H1 (cell line): ENCODE data around the gene STK33. TPM values are rescaled to one million over a fixed set of nuclear protein-coding genes. Genes with fewer than 3 reads are reported as not detected.

Experiments
- CBX5 ChIP-seq: fragments of 300-800, 300-1000 bp; sonication (generic); IDR thresholded peaks from 2 replicates; pipeline ENCODE4 v1.7.1; 2016; ENCODE audit warnings: antibody characterized with exemption, low read length, low read depth
- CEBPB ChIP-seq: IDR thresholded peaks from 2 replicates; pipeline ENCODE4 v1.6.1; 2012; ENCODE audit warnings: low read depth, low read length
- CTBP2 ChIP-seq: IDR thresholded peaks from 2 replicates; pipeline ENCODE4 v1.7.0; 2011; ENCODE audit warnings: borderline replicate concordance, mild to moderate bottlenecking, moderate library complexity, mixed read lengths, low read length; ENCODE audit not compliant: insufficient read depth, insufficient read length
- NANOG ChIP-seq: IDR thresholded peaks from 2 replicates; pipeline ENCODE4 v1.6.1; 2011; ENCODE audit warnings: low read length, low read depth, mild to moderate bottlenecking, inconsistent platforms; ENCODE audit not compliant: insufficient read depth, poor library complexity, severe bottlenecking
- POLR2AphosphoS5 ChIP-seq: IDR thresholded peaks from 2 replicates; pipeline ENCODE4 v1.6.1; 2011; ENCODE audit warnings: low read depth, low read length
- POU5F1 ChIP-seq: IDR thresholded peaks from 2 replicates; pipeline ENCODE4 v1.6.1; 2011; ENCODE audit warnings: low read depth, mild to moderate bottlenecking, low read length, moderate library complexity
- RBBP5 ChIP-seq: IDR thresholded peaks from 2 replicates; pipeline ENCODE4 v1.7.1; 2012; ENCODE audit warnings: low read depth, mild to moderate bottlenecking, inconsistent platforms, low read length, moderate library complexity, borderline replicate concordance
- RNF2 ChIP-seq: fragments of 200-900, 300-1000 bp; sonication (generic); IDR thresholded peaks from 2 replicates; pipeline ENCODE4 v1.7.1; 2016; ENCODE audit warnings: borderline replicate concordance, low read depth, mild to moderate bottlenecking, antibody characterized with exemption, low read length; ENCODE audit not compliant: poor library complexity, severe bottlenecking; ENCODE audit errors: missing control alignments
- SAP30 ChIP-seq: fragments of 300-600 bp; sonication (generic); IDR thresholded peaks from 2 replicates; pipeline ENCODE4 v1.7.1; 2012; ENCODE audit warnings: low read length, moderate library complexity, mild to moderate bottlenecking, inconsistent platforms; ENCODE audit not compliant: insufficient read depth, insufficient replicate concordance
- SP2 ChIP-seq: IDR thresholded peaks from 2 replicates; pipeline ENCODE4 v1.6.1; 2012; ENCODE audit warnings: mild to moderate bottlenecking, low read length, inconsistent platforms
- polyA plus RNA-seq, 7 experiments: library from polyadenylated mRNA; depleted of rRNA in 3 of 7; stranded (reverse) in 5 of 7; unstranded in 2 of 7; fragments of >200 nt in 5 of 7; fragments of 200-250 nt in 2 of 7; gene quantifications; 1 replicate in 5 of 7; 2 replicates in 1 of 7; 4 replicates in 1 of 7; pipeline versions ENCODE4 v1.2.1 to v1.2.3, GENCODE V29; 2011 to 2013; ENCODE audit warnings: missing spikeins in 2 of 7, mixed read lengths in 2 of 7
- total RNA-seq: library from RNA; stranded (reverse); fragmentation: NEBNext Ultra II Directional; extraction: Animal tissue kit (Norgen Biotek cat#: 25700); gene quantifications from 2 replicates; pipeline ENCODE4 v1.2.1, GENCODE V29; 2021

STK33 gene
- total and polyA plus RNA-seq, 2 of the 8 experiments (the other 6 are each of a cell fraction or from before 2014, with no cell fraction given): 8.8 to 25.1 TPM

- TF ChIP-seq RNF2: no peak
- TF ChIP-seq NANOG: no peak
- no peak for TF ChIP-seq CTBP2
- TF ChIP-seq POLR2AphosphoS5: no peak
- TF ChIP-seq POU5F1: no peak
- TF ChIP-seq CEBPB: no peak
- TF ChIP-seq SP2: no peak
- TF ChIP-seq SAP30: no peak
- TF ChIP-seq RBBP5: no peak
- no peak for TF ChIP-seq CBX5
These were observed 232.3 kb downstream of the STK33 start (continued) for GRCh38 chr11:8361664-8362210.
